ENCODE data around the gene IFT43. TPM values are rescaled to one million over a fixed set of nuclear protein-coding genes. Genes with fewer than 3 reads are reported as not detected.

IFT43 gene
- polyA plus RNA-seq, 1 of the 3 experiments (the other 2 are of a cell fraction), result 78.8 TPM

DNA sequence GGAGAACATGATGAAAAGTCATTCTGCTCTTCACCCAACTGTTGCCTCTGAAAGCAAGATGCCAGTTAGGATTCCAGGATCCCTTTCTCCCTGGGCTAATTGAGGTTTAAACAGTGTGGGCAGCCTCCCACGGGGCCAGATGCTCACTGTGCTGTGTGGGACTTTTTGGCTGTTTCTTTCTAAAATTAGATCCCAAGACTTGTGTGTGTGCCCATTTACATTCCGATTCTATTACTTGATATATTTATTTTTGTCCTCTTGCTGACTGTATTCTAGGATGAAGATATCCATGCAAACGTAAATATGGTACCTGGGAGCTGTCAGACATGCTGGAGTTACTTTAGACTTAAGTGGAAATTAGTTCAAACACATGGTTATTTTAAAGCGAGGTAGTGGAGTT lies 6.2 kb downstream of the IFT43 start:
- no peaks in the 10 kb centered on the region for H3K9me2 ChIP-seq
- H3K27me3 ChIP-seq (ENCODE audit: insufficient read depth), result no peaks in the 10 kb centered on the region
- H2AFZ ChIP-seq (ENCODE audit: low read depth), result no peak overlapping the region
- ChIA-PET POLR2A (no interaction called here), CTCF (interaction anchor here (2.3 kb wide), 1 partner anchor 283 kb away, joined by 11 read pairs; no protein-coding TSS in a partner anchor)
- no peak overlapping the region for H3K4me3 ChIP-seq (ENCODE audit: low read depth in 2 of 2, low read length in 1 of 2)
- H3K9me3 ChIP-seq, result no peaks in the 10 kb centered on the region
- peaks cover 25 to 67% of the 10 kb centered on the region in 2 experiments for H3K36me3 ChIP-seq (replicated peaks in 1 of 2; ENCODE audit: control insufficient read depth in 1 of 2, insufficient read depth in 2 of 2, low read length in 1 of 2)
- WGBS (ENCODE audit: low lambda C conversion rate), result 71% methylated on average over 4 of the region's 4 CpGs
- no peaks in the 10 kb centered on the region for H4K20me1 ChIP-seq (ENCODE audit: insufficient read depth)
- peaks cover 9% of the 10 kb centered on the region; the same call in 1 of the 2 replicates for H3K79me2 ChIP-seq (ENCODE audit: insufficient read depth)
- no peak overlapping the region for H3K9ac ChIP-seq
- no peak overlapping the region for H3K27ac ChIP-seq (ENCODE audit: low read depth in 2 of 2, low read length in 1 of 2)
- no peaks in the 10 kb centered on the region for H3F3A ChIP-seq (replicated peaks; ENCODE audit: insufficient read depth)
- H3K4me1 ChIP-seq (ENCODE audit: control insufficient read depth in 1 of 2, insufficient read depth in 2 of 2, low read depth in 1 of 2, low read length in 1 of 2), result peaks cover 0 to 10% of the 10 kb centered on the region in 2 experiments; a peak in 3 of 4 replicates
- H3K4me2 ChIP-seq, result no peak overlapping the region
- no peak for TF ChIP-seq SMC3 (IDR thresholded peaks at IDR 0.05; ENCODE audit: low read depth, low read length)
- TF ChIP-seq, protein P1, sequence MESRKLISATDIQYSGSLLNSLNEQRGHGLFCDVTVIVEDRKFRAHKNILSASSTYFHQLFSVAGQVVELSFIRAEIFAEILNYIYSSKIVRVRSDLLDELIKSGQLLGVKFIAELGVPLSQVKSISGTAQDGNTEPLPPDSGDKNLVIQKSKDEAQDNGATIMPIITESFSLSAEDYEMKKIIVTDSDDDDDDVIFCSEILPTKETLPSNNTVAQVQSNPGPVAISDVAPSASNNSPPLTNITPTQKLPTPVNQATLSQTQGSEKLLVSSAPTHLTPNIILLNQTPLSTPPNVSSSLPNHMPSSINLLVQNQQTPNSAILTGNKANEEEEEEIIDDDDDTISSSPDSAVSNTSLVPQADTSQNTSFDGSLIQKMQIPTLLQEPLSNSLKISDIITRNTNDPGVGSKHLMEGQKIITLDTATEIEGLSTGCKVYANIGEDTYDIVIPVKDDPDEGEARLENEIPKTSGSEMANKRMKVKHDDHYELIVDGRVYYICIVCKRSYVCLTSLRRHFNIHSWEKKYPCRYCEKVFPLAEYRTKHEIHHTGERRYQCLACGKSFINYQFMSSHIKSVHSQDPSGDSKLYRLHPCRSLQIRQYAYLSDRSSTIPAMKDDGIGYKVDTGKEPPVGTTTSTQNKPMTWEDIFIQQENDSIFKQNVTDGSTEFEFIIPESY (IDR thresholded peaks at IDR 0.05; ENCODE audit: borderline replicate concordance, low read depth), result no peak
- no peak for TF ChIP-seq POLR2AphosphoS5 (IDR thresholded peaks at IDR 0.05; ENCODE audit: low read depth, low read length)
- no peak for TF ChIP-seq MAX (IDR thresholded peaks at IDR 0.05; ENCODE audit: low read depth)
- no peak for TF ChIP-seq FOXM1 (IDR thresholded peaks at IDR 0.05; ENCODE audit: low read depth)
- no peak for TF ChIP-seq ELF1 (IDR thresholded peaks at IDR 0.05)
- TF ChIP-seq MEF2A (IDR thresholded peaks at IDR 0.05; ENCODE audit: borderline replicate concordance, low read depth), result no peak
- TF ChIP-seq SIN3A (IDR thresholded peaks at IDR 0.05; ENCODE audit: borderline replicate concordance, low read depth, low read length), result no peak
- TF ChIP-seq RAD21 (IDR thresholded peaks at IDR 0.05; ENCODE audit: low read length), result no peak
- TF ChIP-seq FOXJ3 (CRISPR knock-in tag; IDR thresholded peaks at IDR 0.05), result no peak
- no peak for TF ChIP-seq CHD2 (IDR thresholded peaks at IDR 0.05; ENCODE audit: low read length, partially characterized antibody)
- no peak for TF ChIP-seq NFIC (IDR thresholded peaks at IDR 0.05; ENCODE audit: borderline replicate concordance)
- no peak for DNase-seq

DNA sequence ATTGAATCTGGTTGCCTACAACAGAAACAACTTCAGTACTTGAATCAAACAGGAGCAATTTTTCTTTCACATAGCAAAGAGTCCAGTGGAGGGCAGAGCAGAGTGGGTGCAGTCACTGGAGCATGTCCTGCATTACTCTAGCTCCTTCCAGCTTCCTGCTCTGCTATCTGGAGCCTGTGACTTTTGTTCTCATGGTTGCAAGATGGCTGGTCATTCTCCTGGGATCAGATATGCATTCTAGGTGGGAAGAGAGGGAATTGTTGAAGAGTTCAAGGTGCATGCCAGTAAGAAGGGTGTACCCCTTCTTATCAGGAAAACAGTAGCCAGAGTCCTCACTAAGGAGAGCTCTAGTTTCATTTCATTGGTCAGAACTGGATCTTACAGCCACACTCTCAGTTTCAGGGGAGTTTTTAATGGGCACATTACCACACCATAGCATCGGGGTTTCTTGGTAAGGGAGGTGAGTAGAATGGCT lies 8.0 kb downstream of the IFT43 start:
- no peak for DNase-seq
- Histone ChIP-seq H3K36me3 (replicated peaks in 1 of 2; ENCODE audit: control insufficient read depth in 1 of 2, insufficient read depth in 2 of 2, low read length in 1 of 2) (peaks cover 27 to 85% of the 10 kb centered on the region in 2 experiments), H2AFZ (ENCODE audit: low read depth) (no peak overlapping the region), H3K79me2 (ENCODE audit: insufficient read depth) (no peaks in the 10 kb centered on the region), H3F3A (replicated peaks; ENCODE audit: insufficient read depth) (no peaks in the 10 kb centered on the region), H4K20me1 (ENCODE audit: insufficient read depth) (no peaks in the 10 kb centered on the region), H3K27me3 (ENCODE audit: insufficient read depth) (no peaks in the 10 kb centered on the region), H3K4me2 (no peak overlapping the region), H3K9me3 (no peaks in the 10 kb centered on the region), H3K9ac (no peak overlapping the region), H3K27ac (ENCODE audit: low read depth in 2 of 2, low read length in 1 of 2) (no peak overlapping the region), H3K4me1 (ENCODE audit: control insufficient read depth in 1 of 2, insufficient read depth in 2 of 2, low read depth in 1 of 2, low read length in 1 of 2) (peaks cover 0 to 10% of the 10 kb centered on the region in 2 experiments; a peak in 2 of 4 replicates), H3K9me2 (no peaks in the 10 kb centered on the region), H3K4me3 (ENCODE audit: low read depth in 2 of 2, low read length in 1 of 2) (no peak overlapping the region)
- POLR2A ChIA-PET, result interaction anchor here (1.6 kb wide), 1 partner anchor 15 kb away, joined by 3 read pairs; no protein-coding TSS in a partner anchor
- CTCF ChIA-PET, result interaction anchor here (0.9 to 1.8 kb wide), 4 partner anchors 8 to 62 kb away, joined by 3 to 11 read pairs (median 4); partner anchors contain the start of genes IFT43 and TGFB3
- TF ChIP-seq RXRA (IDR thresholded peaks at IDR 0.05; ENCODE audit: borderline replicate concordance, low read depth) (no peak), NFIC (IDR thresholded peaks at IDR 0.05; ENCODE audit: borderline replicate concordance) (no peak), JUND (IDR thresholded peaks at IDR 0.05) (no peak)
- WGBS (ENCODE audit: low lambda C conversion rate), result 96% methylated on average over 1 of the region's 1 CpG

Data from SK-N-SH (cell line).